GM20000 (cell line): Measurements from ENCODE around the gene GAB2.
"Not testable (repeated sequence)": the region's sequence is repeated elsewhere in the genome, so short reads cannot be mapped to it uniquely, and the experiment has no call there.

Experiments used
- DNase-seq: peaks from one replicate; pipeline ENCODE4 v3.0.0; 2012; ENCODE audit warnings: low spot score
- TF ChIP-seq, protein P1 (sequence below): IDR thresholded peaks from 2 replicates; pipeline ENCODE4 v1.5.1; 2012; ENCODE audit warnings: mild to moderate bottlenecking, control low read depth; ENCODE audit errors: extremely low read depth, missing control alignments

Gene GAB2

DNA sequence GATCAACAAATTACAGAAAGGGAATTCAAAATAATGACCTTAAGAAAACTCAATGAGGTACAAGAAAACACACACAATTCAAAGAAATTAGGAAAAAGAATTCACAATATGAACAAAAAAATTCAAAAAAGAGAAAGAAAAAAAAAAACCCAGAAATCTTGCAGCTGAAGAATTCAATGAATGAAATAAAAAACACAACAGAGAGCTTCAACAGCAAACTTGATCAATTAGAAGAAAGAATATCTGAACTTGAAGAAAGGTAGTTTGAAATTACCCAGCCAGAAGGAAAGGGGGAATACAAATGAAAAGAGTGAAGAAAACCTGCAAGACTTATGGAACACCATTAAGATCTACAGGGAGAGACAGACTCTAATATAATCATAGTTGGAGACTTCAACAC lies 176.1 kb downstream of the GAB2 start:
- no peak for DNase-seq
- TF ChIP-seq, protein P1, sequence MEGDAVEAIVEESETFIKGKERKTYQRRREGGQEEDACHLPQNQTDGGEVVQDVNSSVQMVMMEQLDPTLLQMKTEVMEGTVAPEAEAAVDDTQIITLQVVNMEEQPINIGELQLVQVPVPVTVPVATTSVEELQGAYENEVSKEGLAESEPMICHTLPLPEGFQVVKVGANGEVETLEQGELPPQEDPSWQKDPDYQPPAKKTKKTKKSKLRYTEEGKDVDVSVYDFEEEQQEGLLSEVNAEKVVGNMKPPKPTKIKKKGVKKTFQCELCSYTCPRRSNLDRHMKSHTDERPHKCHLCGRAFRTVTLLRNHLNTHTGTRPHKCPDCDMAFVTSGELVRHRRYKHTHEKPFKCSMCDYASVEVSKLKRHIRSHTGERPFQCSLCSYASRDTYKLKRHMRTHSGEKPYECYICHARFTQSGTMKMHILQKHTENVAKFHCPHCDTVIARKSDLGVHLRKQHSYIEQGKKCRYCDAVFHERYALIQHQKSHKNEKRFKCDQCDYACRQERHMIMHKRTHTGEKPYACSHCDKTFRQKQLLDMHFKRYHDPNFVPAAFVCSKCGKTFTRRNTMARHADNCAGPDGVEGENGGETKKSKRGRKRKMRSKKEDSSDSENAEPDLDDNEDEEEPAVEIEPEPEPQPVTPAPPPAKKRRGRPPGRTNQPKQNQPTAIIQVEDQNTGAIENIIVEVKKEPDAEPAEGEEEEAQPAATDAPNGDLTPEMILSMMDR = no peak

DNA sequence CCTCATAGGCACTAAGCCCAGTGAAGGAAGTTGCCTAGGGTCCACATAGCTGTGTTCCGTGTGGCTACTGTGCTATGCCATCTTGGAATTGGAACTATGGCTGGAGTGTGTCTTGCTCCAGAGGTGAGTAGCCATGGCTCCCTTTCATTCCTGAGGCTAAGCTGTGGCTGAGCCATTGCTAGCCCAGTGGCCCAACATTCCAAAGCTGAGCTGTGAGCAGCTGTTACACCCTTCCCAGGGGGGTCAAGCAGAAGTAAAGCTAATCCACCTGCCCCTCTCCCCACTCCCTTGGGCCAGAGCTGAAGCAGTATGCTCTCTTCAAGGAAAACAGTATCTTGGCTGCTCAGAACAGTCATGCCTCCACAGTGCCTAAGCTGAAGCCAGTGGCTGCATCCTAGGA lies 177.8 kb downstream of the GAB2 start:
- TF ChIP-seq, protein P1 = no peak
- no peak for DNase-seq

DNA sequence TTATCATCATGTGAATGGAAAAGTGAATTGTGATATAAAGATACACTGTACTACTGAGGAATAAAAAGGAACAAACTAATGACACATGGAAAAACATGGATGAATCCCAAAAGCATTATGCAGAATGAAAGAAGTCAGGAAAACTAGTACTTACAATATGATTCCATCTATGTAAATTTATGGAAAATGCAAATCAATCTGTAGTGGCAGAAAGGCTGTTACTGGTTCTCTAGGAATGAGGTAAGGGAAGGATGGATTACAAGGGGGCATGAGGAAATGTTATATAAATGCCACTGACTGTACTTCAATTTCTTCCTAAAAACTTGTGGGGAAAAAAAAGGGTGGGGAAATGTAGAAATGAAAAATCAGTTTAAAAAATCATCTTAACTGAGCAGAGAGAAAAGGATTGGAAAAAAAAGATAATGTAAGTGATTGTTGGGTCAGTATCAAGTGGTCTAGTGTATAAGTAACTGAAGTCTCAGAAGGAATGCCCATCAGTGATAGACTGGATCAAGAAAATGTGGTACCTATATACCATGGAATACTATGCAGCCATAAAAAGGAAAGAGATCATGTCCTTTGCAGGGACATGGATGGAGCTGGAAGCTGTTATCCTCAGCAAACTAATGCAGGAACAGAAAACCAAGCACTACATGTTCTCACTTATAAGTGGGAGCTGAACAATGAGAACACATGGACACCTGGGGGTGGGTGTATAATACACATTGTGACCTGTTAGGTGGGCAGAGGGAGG lies 180.2 kb downstream of the GAB2 start:
- DNase-seq = no peak
- TF ChIP-seq, protein P1 = no peak

DNA sequence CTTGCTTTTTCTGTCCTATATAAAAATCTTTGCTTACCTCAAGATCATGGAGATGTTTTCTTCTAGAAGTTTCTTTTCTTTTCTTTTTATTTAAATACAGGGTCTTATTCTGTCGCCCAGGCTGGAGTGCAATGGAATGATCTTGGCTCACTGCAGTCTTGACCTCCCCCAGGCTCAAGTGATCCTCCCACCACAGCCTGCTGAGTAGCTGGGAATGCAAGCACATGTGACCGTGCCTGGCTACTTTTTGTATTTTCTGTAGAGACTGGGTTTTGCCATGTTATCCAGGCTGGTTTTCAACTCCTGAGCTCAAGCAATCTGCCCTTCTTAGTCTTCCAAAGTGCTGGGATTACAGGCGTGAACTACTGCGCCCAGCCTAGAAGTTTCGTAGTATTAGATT lies 183.6 kb downstream of the GAB2 start:
- TF ChIP-seq, protein P1 = no peak
- DNase-seq = no peak

DNA sequence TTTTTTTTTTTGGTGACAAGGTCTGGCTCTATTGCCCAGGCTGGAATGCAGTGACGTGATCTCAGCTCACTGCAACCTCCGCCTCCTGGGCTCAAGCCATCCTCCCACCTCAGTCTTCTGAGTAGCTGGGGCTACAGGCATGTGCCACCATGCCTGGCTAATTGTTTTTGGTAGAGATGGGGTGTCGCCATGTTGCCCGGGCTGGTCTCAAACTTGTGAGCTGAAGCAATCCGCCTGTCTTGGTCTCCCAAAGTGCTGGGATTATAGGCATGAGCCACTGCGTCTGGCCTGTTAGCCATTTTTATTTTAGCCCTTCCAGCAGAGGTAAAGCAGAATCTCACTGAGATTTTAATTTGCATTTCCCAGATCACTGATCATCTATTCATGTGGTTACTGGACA lies 184.6 kb downstream of the GAB2 start:
- not testable (repeated sequence) for DNase-seq

DNA sequence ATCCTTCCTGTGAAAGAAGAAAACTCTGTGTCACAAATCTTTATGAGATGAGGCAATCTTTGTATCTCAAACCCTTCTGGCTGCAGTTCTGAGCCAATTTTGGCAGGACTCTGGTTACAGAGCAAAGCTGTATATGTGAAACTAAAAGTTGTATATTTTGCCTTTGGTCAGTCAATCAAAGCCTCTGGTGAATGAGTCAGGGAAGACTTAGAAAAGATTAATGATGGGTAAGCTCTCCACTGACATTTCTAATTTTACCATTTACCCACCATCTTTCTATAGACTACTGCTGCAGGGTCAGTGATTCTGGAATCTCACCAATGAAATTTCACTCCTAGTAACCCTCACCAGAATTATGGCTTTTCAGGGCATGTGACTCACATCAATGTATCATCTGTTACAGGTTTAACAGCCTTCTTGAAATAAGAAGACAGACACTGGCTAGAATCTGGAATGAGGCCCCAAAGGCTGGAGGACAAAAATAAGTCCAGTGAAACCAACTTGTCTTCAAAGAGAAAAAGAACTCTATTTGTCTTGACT lies 185.6 kb downstream of the GAB2 start:
- TF ChIP-seq, protein P1 = no peak
- no peak for DNase-seq

DNA sequence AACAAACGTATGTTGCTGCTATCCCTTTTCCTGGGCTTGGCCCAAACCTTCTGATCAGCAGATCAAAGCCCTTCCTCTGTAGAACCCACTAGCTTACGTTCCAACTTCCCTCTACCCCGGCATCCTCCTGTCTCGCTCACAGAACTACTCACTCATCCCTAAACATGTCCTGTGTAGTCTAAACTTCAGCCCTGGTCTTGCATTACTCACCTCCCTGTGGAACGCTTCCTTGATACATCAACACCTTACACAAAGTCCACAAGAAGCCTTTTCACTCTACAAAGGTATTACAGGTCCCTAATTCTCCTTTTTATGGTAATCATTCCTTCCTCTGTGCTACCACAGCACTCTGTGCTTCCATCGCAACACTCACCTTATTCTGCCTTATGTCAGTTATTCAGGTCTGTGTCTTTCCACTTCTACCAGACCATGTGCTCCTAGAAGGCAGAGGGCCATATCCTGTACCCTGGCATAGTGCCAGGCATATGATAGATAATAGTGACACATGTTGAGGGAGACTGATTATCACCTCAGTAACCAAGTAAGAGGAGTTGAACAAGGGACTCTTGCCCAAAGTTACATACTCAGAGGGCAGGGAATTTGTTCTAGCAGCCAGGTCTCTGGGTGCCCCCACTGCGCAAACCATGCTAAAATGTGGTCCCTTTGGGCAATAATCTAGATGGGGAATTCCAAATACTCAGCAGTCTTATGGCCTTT lies 187.3 kb downstream of the GAB2 start:
- DNase-seq = no peak
- TF ChIP-seq, protein P1 = no peak

DNA sequence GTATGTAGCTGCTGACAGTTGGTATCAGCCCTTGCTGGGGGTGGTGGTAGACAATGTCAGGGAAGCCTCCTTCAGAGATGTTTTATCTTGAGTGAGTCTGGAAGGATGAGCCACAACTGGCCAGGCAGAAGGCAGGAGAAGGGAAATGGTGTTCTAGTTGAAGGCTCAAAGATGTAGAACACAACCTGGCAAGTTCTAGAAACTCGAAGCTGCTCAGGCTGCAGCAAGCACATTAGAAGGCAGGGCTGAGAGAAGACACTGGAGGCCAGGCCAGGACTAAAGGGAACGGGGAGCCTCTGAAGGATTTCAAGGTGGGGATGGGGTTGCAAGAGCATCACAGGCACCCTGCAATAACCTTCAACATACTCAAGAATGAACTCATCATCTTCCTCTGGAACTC lies 188.5 kb downstream of the GAB2 start:
- DNase-seq = no peak
- TF ChIP-seq, protein P1 = no peak
